AG04449 (cell line): ENCODE measurements around the gene SECISBP2.

Source experiments
- CTCF ChIA-PET: fragments of 350-600 bp; formaldehyde crosslinking; extraction: SDS; loops from one replicate; lab custom pipeline; 2021; ENCODE audit warnings: antibody characterized with exemption; lab: Yijun Ruan, JAX
- POLR2A ChIA-PET: fragments of 400-600, 350-600 bp; formaldehyde crosslinking; extraction: SDS; loops from one replicate; lab custom pipeline; 2020; ENCODE audit warnings: antibody characterized with exemption, inconsistent platforms; lab: Yijun Ruan, JAX
- DNase-seq: peaks from one replicate; pipeline ENCODE4 v3.0.0-alpha.2; 2010; ENCODE audit warnings: low read depth, low spot score
- H3K4me3 ChIP-seq: 2 replicates; pipeline ENCODE4 v1.5.1; 2011; ENCODE audit warnings: low read depth, mild to moderate bottlenecking, control low read depth, low read length
- CTCF ChIP-seq: IDR thresholded peaks from one replicate; pipeline ENCODE4 v1.5.1; 2011; ENCODE audit warnings: mild to moderate bottlenecking, moderate library complexity, low read length, control low read depth, inconsistent platforms; ENCODE audit not compliant: insufficient read depth; ENCODE audit errors: missing control alignments

Gene SECISBP2

GRCh38 chr9:89361031-89361430, 42.7 kb downstream of the SECISBP2 start:
- DNase-seq = no peak
- TF ChIP-seq CTCF = no peak
- CTCF ChIA-PET = interaction anchor here (1.1 kb wide), 1 partner anchor 43 kb away, joined by 3 read pairs; the partner anchor contains the start of gene SECISBP2
- no peak overlapping the region for H3K4me3 ChIP-seq
- POLR2A ChIA-PET = no interaction called here

- ChIA-PET POLR2A (no interaction called here), CTCF (no interaction called here)
- DNase-seq = no peak
Observed at GRCh38 chr9:89361816-89362646, 43.7 kb downstream of the SECISBP2 start.

GRCh38 chr9:89362647-89363310, 44.5 kb downstream of the SECISBP2 start:
- POLR2A ChIA-PET = no interaction called here
- no peak overlapping the region for H3K4me3 ChIP-seq
- CTCF ChIA-PET = no interaction called here
- no peak for DNase-seq
- TF ChIP-seq CTCF = no peak

More at GRCh38 chr9:89361816-89362646, 43.7 kb downstream of the SECISBP2 start:
- H3K4me3 ChIP-seq = no peak overlapping the region
- TF ChIP-seq CTCF = no peak

- no peak for TF ChIP-seq CTCF
- no peak for DNase-seq
- ChIA-PET CTCF (no interaction called here), POLR2A (no interaction called here)
- H3K4me3 ChIP-seq = no peak overlapping the region
Observed at GRCh38 chr9:89363311-89363670, 45.0 kb downstream of the SECISBP2 start.

- no peak for DNase-seq
- ChIA-PET POLR2A (no interaction called here), CTCF (no interaction called here)
- H3K4me3 ChIP-seq = no peak overlapping the region
- no peak for TF ChIP-seq CTCF
Observed at GRCh38 chr9:89363921-89364665, 45.8 kb downstream of the SECISBP2 start.
